ENCODE measurements around the gene HAUS8. TPM values are rescaled to one million over a fixed set of nuclear protein-coding genes. Genes with fewer than 3 reads are reported as not detected.
"Not testable (repeated sequence)": the region's sequence is repeated elsewhere in the genome, so short reads cannot be mapped to it uniquely, and the experiment has no call there.

The HAUS8 gene
- total RNA-seq, 1 donor from 2014 or later: 2.6 TPM

DNA sequence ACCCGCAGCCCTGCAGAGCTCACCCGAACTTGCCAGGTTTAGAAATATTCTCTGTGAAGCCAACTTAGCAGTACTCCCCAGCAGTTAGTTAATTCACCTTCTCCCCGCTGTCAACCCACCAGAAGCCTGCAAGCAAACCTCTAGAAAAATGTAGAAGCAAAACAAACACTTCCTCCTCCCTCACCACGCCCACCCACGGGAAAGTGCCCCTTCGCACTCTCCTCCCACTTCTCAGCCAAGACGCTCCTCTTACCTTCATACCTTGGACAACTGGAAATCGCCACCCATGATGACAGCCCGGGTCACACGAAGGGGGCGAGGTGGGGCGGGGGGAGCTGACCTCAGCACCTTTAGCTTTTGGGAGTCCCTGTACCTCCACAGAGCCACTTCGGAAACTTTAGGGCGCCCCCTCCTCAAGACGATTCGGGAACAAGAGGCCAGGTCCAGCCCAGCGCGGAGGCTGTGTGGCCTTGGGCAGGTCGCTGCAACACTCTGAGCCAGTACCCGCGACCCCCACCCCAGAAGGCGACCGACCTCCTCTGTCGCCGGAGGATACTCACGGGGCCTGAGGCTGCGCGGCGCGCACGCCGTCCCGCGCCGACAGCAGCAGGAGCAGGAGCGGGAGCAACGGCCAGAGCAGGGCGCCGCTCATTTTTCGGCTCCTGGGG is 49.1 kb downstream of the HAUS8 start:
- peak overlapping the region in 2 of 3 donors; percentile 23 to 35 for H3K4me3 ChIP-seq (ENCODE audit: low read length in 3 of 3)
- no peak overlapping the region for H3K9ac ChIP-seq (ENCODE audit: low read depth in 1 of 3, low read length in 3 of 3)
- no peak overlapping the region for H3K27ac ChIP-seq (ENCODE audit: low read depth, low read length)
- no peaks in the 10 kb centered on the region for H3K4me1 ChIP-seq (ENCODE audit: control insufficient read depth in 3 of 3, insufficient read depth in 3 of 3, low read length in 3 of 3)
- no peaks in the 10 kb centered on the region for H3K36me3 ChIP-seq (ENCODE audit: control insufficient read depth in 3 of 3, insufficient read depth in 3 of 3, low read length in 3 of 3)
- peaks cover 4 to 7% (median 4%) of the 10 kb centered on the region in 3 donors for H3K9me3 ChIP-seq (ENCODE audit: control insufficient read depth in 3 of 3, low read length in 3 of 3)
- H3K27me3 ChIP-seq (ENCODE audit: control insufficient read depth in 3 of 3, insufficient read depth in 3 of 3, low read length in 3 of 3): peaks cover 35 to 43% (median 43%) of the 10 kb centered on the region in 3 donors

DNA sequence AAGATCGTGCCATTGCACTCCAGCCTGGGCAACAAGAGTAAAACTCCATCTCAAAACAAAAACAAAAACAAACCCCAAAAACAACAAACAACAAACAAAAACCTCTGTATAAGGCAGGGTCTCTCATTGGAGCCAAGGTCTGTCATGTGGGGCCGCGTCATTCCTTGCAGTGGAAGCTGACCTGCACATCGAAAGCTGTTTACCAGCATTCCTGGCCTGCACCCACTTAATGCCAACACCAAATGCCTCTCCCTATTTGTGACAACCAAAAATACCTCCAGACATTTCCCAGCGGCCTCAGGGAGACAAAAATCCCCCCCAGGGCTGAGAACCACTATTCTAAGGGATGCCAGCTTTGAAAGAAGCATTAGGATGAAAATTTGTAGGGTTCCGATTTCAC is 49.9 kb downstream of the HAUS8 start:
- peaks cover 35 to 43% (median 38%) of the 10 kb centered on the region in 3 donors for H3K27me3 ChIP-seq (ENCODE audit: control insufficient read depth in 3 of 3, insufficient read depth in 3 of 3, low read length in 3 of 3)
- H3K27ac ChIP-seq (ENCODE audit: low read depth, low read length): no peak overlapping the region
- H3K9me3 ChIP-seq (ENCODE audit: control insufficient read depth in 3 of 3, low read length in 3 of 3): peaks cover 4 to 7% (median 4%) of the 10 kb centered on the region in 3 donors
- no peak overlapping the region for H3K4me3 ChIP-seq (ENCODE audit: low read length in 3 of 3)
- H3K4me1 ChIP-seq (ENCODE audit: control insufficient read depth in 3 of 3, insufficient read depth in 3 of 3, low read length in 3 of 3): no peaks in the 10 kb centered on the region
- H3K36me3 ChIP-seq (ENCODE audit: control insufficient read depth in 3 of 3, insufficient read depth in 3 of 3, low read length in 3 of 3): no peaks in the 10 kb centered on the region
- H3K9ac ChIP-seq (ENCODE audit: low read depth in 1 of 3, low read length in 3 of 3): no peak overlapping the region

DNA sequence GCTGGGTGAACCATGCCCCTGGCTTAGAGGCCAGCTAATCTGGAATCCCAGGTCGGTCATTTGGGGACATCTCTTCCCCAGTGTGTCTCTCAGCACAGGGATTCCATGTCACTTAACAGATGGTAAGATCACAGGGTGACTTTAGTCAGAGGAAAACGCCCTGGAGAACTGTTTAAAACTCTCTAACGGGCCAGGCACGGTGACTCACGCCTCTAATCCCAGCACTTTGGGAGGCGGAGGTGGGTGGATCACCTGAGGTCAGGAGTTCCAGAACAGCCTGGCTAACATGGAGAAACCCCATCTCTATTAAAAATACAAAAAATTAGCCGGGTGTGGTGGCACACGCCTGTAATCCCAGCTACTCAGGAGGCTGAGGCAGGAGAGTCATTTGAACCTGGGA is 50.3 kb downstream of the HAUS8 start:
- H3K4me1 ChIP-seq (ENCODE audit: control insufficient read depth in 3 of 3, insufficient read depth in 3 of 3, low read length in 3 of 3); H3K4me3 ChIP-seq (ENCODE audit: low read length in 3 of 3); H3K9ac ChIP-seq (ENCODE audit: low read depth in 1 of 3, low read length in 3 of 3): not testable (repeated sequence)

DNA sequence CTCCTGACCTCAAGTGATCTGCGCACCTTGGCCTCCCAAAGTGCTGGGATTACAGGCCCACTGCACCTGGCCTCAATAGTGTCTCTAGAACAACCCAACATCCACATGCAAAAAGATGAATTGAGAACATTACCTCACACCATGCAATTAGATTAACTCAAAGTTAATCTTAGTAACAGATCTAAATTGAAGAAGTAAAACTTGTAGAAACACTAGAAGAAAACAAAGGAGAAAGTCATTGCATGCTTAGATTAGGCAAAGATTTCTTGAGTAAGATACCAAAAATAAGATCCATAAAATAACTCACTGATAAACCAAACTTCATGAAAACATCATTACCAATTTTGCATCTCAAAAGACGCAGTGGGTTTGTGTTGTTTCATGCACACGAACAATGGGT is 51.4 kb downstream of the HAUS8 start:
- H3K4me3 ChIP-seq (ENCODE audit: low read length in 3 of 3): no peak overlapping the region
- H3K9ac ChIP-seq (ENCODE audit: low read depth in 1 of 3, low read length in 3 of 3): no peak overlapping the region
- H3K4me1 ChIP-seq (ENCODE audit: control insufficient read depth in 3 of 3, insufficient read depth in 3 of 3, low read length in 3 of 3): no peaks in the 10 kb centered on the region
- no peaks in the 10 kb centered on the region for H3K36me3 ChIP-seq (ENCODE audit: control insufficient read depth in 3 of 3, insufficient read depth in 3 of 3, low read length in 3 of 3)
- no peak overlapping the region for H3K27ac ChIP-seq (ENCODE audit: low read depth, low read length)
- H3K9me3 ChIP-seq (ENCODE audit: control insufficient read depth in 3 of 3, low read length in 3 of 3): peaks cover 4 to 7% (median 4%) of the 10 kb centered on the region in 3 donors
- peaks cover 35 to 40% (median 37%) of the 10 kb centered on the region in 3 donors for H3K27me3 ChIP-seq (ENCODE audit: control insufficient read depth in 3 of 3, insufficient read depth in 3 of 3, low read length in 3 of 3)

More for the DNA sequence above, 50.3 kb downstream of the HAUS8 start:
- peaks cover 35 to 43% (median 38%) of the 10 kb centered on the region in 3 donors for H3K27me3 ChIP-seq (ENCODE audit: control insufficient read depth in 3 of 3, insufficient read depth in 3 of 3, low read length in 3 of 3)
- H3K36me3 ChIP-seq (ENCODE audit: control insufficient read depth in 3 of 3, insufficient read depth in 3 of 3, low read length in 3 of 3); H3K27ac ChIP-seq (ENCODE audit: low read depth, low read length); H3K9me3 ChIP-seq (ENCODE audit: control insufficient read depth in 3 of 3, low read length in 3 of 3): not testable (repeated sequence)

DNA sequence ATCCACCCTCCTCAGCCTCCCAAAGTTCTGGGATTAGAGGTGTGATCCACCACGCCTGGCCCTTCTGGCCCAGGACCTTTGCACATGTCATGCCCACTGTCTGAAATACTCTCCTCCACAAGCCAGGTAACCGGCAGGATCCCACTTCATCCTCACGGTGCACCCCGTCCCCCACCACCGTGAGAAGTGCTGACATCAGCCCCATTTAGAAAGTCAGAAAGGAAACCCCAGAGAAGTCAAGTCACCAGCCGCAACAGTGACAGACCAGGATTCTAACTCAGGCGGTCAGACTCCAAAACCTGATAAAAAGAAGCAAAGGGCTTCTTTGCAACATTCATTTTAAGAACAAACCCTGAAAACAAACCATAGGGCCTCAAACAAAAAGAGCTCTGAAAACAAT is 52.5 kb downstream of the HAUS8 start:
- H3K4me3 ChIP-seq (ENCODE audit: low read length in 3 of 3): no peak overlapping the region
- H3K4me1 ChIP-seq (ENCODE audit: control insufficient read depth in 3 of 3, insufficient read depth in 3 of 3, low read length in 3 of 3): no peaks in the 10 kb centered on the region
- H3K9ac ChIP-seq (ENCODE audit: low read depth in 1 of 3, low read length in 3 of 3): no peak overlapping the region
- H3K27ac ChIP-seq (ENCODE audit: low read depth, low read length): no peak overlapping the region
- H3K27me3 ChIP-seq (ENCODE audit: control insufficient read depth in 3 of 3, insufficient read depth in 3 of 3, low read length in 3 of 3): peaks cover 25 to 31% (median 26%) of the 10 kb centered on the region in 3 donors
- H3K9me3 ChIP-seq (ENCODE audit: control insufficient read depth in 3 of 3, low read length in 3 of 3): peaks cover 4 to 7% (median 4%) of the 10 kb centered on the region in 3 donors
- no peaks in the 10 kb centered on the region for H3K36me3 ChIP-seq (ENCODE audit: control insufficient read depth in 3 of 3, insufficient read depth in 3 of 3, low read length in 3 of 3)

DNA sequence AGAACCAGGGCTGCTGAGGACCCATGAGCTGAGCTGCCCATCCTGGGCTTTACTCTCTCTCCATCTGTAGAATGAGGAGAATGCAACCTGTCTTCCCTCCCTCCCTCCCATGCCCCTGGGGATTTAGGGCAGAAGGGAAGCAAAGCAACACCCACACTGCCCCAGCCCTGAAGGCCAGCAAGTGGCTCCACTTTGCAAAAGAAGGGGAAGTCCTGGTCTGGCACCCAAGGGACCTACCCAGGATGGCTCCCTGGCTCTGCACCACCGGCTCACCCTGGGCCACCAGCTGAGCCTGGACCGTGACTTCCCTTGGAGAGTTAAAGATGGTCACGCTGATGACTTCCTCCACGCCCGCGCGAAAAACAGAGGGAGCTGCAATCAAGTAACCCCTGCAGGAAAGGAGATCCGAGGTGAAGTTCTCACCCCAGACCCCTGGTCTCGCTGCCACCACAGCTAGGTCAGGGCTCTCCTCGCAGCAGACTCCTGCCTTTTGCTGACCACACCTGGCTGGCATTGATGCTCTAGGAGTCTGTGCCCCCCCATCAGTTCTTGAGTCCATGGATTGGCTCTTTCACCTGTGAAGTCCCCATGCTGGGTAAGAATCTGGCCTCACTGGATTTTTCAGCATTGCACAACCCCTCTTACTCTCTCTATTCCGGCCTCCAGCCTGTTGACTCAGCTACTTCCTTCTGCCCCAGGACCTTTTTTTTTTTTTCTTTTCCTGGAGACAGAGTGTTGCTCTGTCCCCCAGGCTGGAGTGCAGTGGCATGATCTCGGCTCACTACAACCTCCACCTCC is 53.3 kb downstream of the HAUS8 start:
- Histone ChIP-seq H3K27me3 (ENCODE audit: control insufficient read depth in 3 of 3, insufficient read depth in 3 of 3, low read length in 3 of 3) (peaks cover 19 to 24% (median 21%) of the 10 kb centered on the region in 3 donors), H3K27ac (ENCODE audit: low read depth, low read length) (no peak overlapping the region), H3K9ac (ENCODE audit: low read depth in 1 of 3, low read length in 3 of 3) (no peak overlapping the region), H3K4me1 (ENCODE audit: control insufficient read depth in 3 of 3, insufficient read depth in 3 of 3, low read length in 3 of 3) (no peaks in the 10 kb centered on the region), H3K36me3 (ENCODE audit: control insufficient read depth in 3 of 3, insufficient read depth in 3 of 3, low read length in 3 of 3) (no peaks in the 10 kb centered on the region), H3K9me3 (ENCODE audit: control insufficient read depth in 3 of 3, low read length in 3 of 3) (peaks cover 4 to 7% (median 4%) of the 10 kb centered on the region in 3 donors), H3K4me3 (ENCODE audit: low read length in 3 of 3) (no peak overlapping the region)

DNA sequence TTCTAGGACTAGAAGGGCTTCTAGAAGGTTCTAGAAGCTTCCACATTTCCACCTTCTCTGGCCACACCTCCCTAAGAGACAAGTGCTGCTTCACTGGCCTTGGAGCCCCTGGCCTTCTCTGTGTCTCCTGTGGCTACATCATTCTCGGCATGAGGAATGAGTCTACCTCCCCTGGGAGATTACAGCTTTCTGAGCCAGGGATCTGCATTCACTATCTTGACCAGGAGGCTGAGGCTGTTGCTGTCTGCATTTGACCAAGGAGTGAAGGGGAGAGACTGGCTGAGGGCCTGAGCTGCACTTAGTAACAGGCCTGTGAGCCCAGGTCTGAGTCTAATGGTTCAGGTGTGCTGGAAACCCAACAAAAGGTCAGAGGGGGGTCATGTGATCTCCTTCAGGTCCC is 53.9 kb downstream of the HAUS8 start:
- peaks cover 19 to 24% (median 20%) of the 10 kb centered on the region in 3 donors for H3K27me3 ChIP-seq (ENCODE audit: control insufficient read depth in 3 of 3, insufficient read depth in 3 of 3, low read length in 3 of 3)
- H3K4me3 ChIP-seq (ENCODE audit: low read length in 3 of 3): no peak overlapping the region
- H3K27ac ChIP-seq (ENCODE audit: low read depth, low read length): no peak overlapping the region
- H3K9ac ChIP-seq (ENCODE audit: low read depth in 1 of 3, low read length in 3 of 3): no peak overlapping the region
- H3K4me1 ChIP-seq (ENCODE audit: control insufficient read depth in 3 of 3, insufficient read depth in 3 of 3, low read length in 3 of 3): no peaks in the 10 kb centered on the region
- no peaks in the 10 kb centered on the region for H3K36me3 ChIP-seq (ENCODE audit: control insufficient read depth in 3 of 3, insufficient read depth in 3 of 3, low read length in 3 of 3)
- H3K9me3 ChIP-seq (ENCODE audit: control insufficient read depth in 3 of 3, low read length in 3 of 3): peaks cover 4 to 7% (median 4%) of the 10 kb centered on the region in 3 donors

DNA sequence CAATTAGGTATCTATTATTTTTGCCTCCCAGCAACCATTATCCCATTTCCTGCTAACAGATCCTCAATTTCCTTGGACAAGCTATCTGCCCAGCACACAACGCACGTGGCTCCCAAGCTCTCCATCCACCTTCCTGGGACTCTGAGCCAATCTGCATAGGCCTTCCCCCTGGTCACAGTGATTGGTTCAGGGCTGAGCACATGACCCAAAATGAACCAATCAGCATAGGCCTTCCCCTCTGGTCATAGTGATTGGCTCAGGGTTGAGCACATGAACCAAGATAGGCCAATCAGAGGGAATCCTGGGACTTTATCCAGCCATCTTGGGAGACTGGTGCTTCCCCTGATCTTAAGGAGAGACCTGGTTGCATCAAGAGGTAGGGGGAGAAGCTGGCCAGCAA is 54.4 kb downstream of the HAUS8 start:
- H3K4me1 ChIP-seq (ENCODE audit: control insufficient read depth in 3 of 3, insufficient read depth in 3 of 3, low read length in 3 of 3): no peaks in the 10 kb centered on the region
- no peak overlapping the region for H3K9ac ChIP-seq (ENCODE audit: low read depth in 1 of 3, low read length in 3 of 3)
- no peaks in the 10 kb centered on the region for H3K36me3 ChIP-seq (ENCODE audit: control insufficient read depth in 3 of 3, insufficient read depth in 3 of 3, low read length in 3 of 3)
- H3K27me3 ChIP-seq (ENCODE audit: control insufficient read depth in 3 of 3, insufficient read depth in 3 of 3, low read length in 3 of 3): peaks cover 14 to 19% (median 16%) of the 10 kb centered on the region in 3 donors
- H3K9me3 ChIP-seq (ENCODE audit: control insufficient read depth in 3 of 3, low read length in 3 of 3): peaks cover 4 to 7% (median 4%) of the 10 kb centered on the region in 3 donors
- no peak overlapping the region for H3K4me3 ChIP-seq (ENCODE audit: low read length in 3 of 3)
- H3K27ac ChIP-seq (ENCODE audit: low read depth, low read length): no peak overlapping the region

DNA sequence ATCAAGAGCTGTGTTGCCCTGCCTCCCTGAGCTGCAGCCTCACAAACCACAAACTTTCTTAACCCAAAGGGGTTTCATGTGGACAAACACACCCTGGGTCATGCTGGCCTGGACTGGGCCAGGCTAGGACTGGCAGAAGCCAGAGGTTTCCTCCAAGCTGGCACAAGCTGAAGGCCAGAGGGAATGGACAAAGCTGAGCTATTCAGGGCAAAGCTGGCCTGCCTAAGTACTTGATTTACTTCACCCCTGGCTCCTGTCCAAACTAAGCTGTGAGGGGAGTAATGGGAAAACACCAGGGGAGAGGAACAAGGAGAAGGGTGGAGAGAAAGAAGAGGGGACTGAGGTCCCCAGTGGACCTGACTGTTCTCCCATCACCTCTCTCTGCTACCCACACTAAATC is 54.9 kb downstream of the HAUS8 start:
- H3K4me3 ChIP-seq (ENCODE audit: low read length in 3 of 3): no peak overlapping the region
- no peak overlapping the region for H3K9ac ChIP-seq (ENCODE audit: low read depth in 1 of 3, low read length in 3 of 3)
- H3K27me3 ChIP-seq (ENCODE audit: control insufficient read depth in 3 of 3, insufficient read depth in 3 of 3, low read length in 3 of 3): peaks cover 14 to 16% (median 15%) of the 10 kb centered on the region in 3 donors
- no peak overlapping the region for H3K27ac ChIP-seq (ENCODE audit: low read depth, low read length)
- H3K4me1 ChIP-seq (ENCODE audit: control insufficient read depth in 3 of 3, insufficient read depth in 3 of 3, low read length in 3 of 3): no peaks in the 10 kb centered on the region
- peaks cover 4 to 7% (median 4%) of the 10 kb centered on the region in 3 donors for H3K9me3 ChIP-seq (ENCODE audit: control insufficient read depth in 3 of 3, low read length in 3 of 3)
- H3K36me3 ChIP-seq (ENCODE audit: control insufficient read depth in 3 of 3, insufficient read depth in 3 of 3, low read length in 3 of 3): no peaks in the 10 kb centered on the region

DNA sequence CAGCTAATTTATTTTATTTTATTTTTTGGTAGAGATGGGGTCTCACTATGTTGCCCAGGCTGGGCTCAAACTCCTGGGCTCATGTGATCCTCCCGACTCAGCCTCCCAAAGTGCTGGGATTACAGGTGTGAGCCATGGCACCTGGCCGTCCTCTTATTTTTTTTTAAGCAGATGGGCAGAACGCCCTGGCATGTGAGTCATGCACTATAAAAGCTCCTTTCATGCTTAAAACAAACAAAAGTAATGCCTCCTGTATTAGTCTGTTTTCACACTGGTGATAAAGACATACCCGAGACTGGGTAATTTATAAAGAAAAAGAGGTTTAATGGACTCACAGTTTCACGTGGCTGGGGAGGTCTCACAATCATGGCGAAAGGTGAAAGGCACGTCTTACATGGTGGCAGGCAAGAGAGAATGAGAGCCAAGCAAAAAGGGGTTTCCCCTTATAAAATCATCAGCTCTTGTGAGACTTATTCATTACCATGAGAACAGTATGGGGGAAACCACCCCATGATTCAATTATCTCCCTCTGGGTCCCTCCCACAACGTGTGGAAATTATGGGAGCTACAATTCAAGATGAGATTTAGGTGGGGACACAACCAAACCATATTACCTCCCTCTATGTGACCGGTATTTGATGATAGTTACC is 60.9 kb downstream of the HAUS8 start:
- not testable (repeated sequence) for H3K4me1 ChIP-seq (ENCODE audit: control insufficient read depth in 3 of 3, insufficient read depth in 3 of 3, low read length in 3 of 3); H3K27me3 ChIP-seq (ENCODE audit: control insufficient read depth in 3 of 3, insufficient read depth in 3 of 3, low read length in 3 of 3); H3K4me3 ChIP-seq (ENCODE audit: low read length in 3 of 3); H3K9me3 ChIP-seq (ENCODE audit: control insufficient read depth in 3 of 3, low read length in 3 of 3); H3K27ac ChIP-seq (ENCODE audit: low read depth, low read length); H3K9ac ChIP-seq (ENCODE audit: low read depth in 1 of 3, low read length in 3 of 3); H3K36me3 ChIP-seq (ENCODE audit: control insufficient read depth in 3 of 3, insufficient read depth in 3 of 3, low read length in 3 of 3)

Data from skeletal muscle tissue (tissue), 4 donors.